Activated CD8-positive, alpha-beta memory T cell treated with anti-CD3 and anti-CD28 coated beads, Interleukin-2, amount 50 U/mL, for 24 hours (primary cell): ENCODE measurements around the gene ZBTB4.
"Not testable (repeated sequence)": the region's sequence is repeated elsewhere in the genome, so short reads cannot be mapped to it uniquely, and the experiment has no call there.

ENCODE experiments used
- DNase-seq: peaks from one replicate; pipeline ENCODE4 v3.0.0-alpha.2; 2020; ENCODE audit errors: extremely low read depth

Gene ZBTB4

GRCh38 chr17:7470457-7470973, 8.9 kb downstream of the ZBTB4 start:
- DNase-seq: not testable (repeated sequence)

- not testable (repeated sequence) for DNase-seq
These were observed 9.6 kb downstream of the ZBTB4 start for GRCh38 chr17:7469843-7470242.

- no peak for DNase-seq
These were observed 10.5 kb downstream of the ZBTB4 start for GRCh38 chr17:7468804-7469389.

- no peak for DNase-seq
These were observed 11.1 kb downstream of the ZBTB4 start for GRCh38 chr17:7468290-7468689.

- no peak for DNase-seq
These were observed 11.9 kb downstream of the ZBTB4 start for GRCh38 chr17:7467498-7467897.

GRCh38 chr17:7466639-7467341, 12.6 kb downstream of the ZBTB4 start:
- DNase-seq: no peak

- DNase-seq: no peak
These were observed 13.2 kb downstream of the ZBTB4 start for GRCh38 chr17:7466318-7466638.

GRCh38 chr17:7465597-7466275, 13.7 kb downstream of the ZBTB4 start:
- DNase-seq: no peak

GRCh38 chr17:7464081-7464480, 15.3 kb downstream of the ZBTB4 start:
- no peak for DNase-seq

GRCh38 chr17:7463372-7463846, 16.0 kb downstream of the ZBTB4 start:
- no peak for DNase-seq

GRCh38 chr17:7462474-7463371, 16.7 kb downstream of the ZBTB4 start:
- DNase-seq: no peak

GRCh38 chr17:7460850-7461660, 18.4 kb downstream of the ZBTB4 start:
- no peak for DNase-seq

- DNase-seq: no peak
These were observed 19.4 kb downstream of the ZBTB4 start for GRCh38 chr17:7459961-7460545.

GRCh38 chr17:7448461-7448860, 31.0 kb downstream of the ZBTB4 start:
- DNase-seq: no peak

GRCh38 chr17:7445619-7445968, 33.8 kb downstream of the ZBTB4 start:
- no peak for DNase-seq

GRCh38 chr17:7444682-7445618, 34.5 kb downstream of the ZBTB4 start, which contains the start of gene CHRNB1:
Gene CHRNB1, plus strand, starts transcription at chr17:7445061. Its CDS starts 67 bp downstream, at chr17:7445128.
- no peak for DNase-seq

- no peak for DNase-seq
These were observed 35.6 kb downstream of the ZBTB4 start for GRCh38 chr17:7443499-7444485.

- DNase-seq: no peak
These were observed 37.3 kb downstream of the ZBTB4 start for GRCh38 chr17:7442142-7442541.
